ENCODE measurements around the gene DOCK11.

GRCh38 chrX:118495958-118496762 is 545 bp downstream of the DOCK11 start:
- TF ChIP-seq CTCF (IDR thresholded peaks at IDR 0.05; ENCODE audit: poor library complexity), result no peak
- TF ChIP-seq EZH2 (IDR thresholded peaks at IDR 0.05; ENCODE audit: borderline replicate concordance), result no peak

Measured in hepatocyte (in vitro differentiated cells).